ENCODE data around the gene KRT34.

The KRT34 gene

GRCh38 chr17:41369713-41370112 lies 12.4 kb downstream of the KRT34 start, which contains the start of gene KRT33B:
KRT33B (minus strand) TSS chr17:41369813; CDS start chr17:41369750, 63 bp downstream.
- Mint-ChIP-seq H3K27ac (no peak within 1 kb of the TSS), H3K4me3 (no peak within 1 kb of the TSS)
- TF ChIP-seq CTCF (IDR thresholded peaks at IDR 0.05), result no peak

GRCh38 chr17:41369023-41369422 lies 13.1 kb downstream of the KRT34 start:
- DNase-seq, result no peak
- Mint-ChIP-seq H3K27me3 (ENCODE audit: low read depth, poor library complexity) (peaks cover 8% of the 10 kb centered on the region), H3K9me3 (no peaks in the 10 kb centered on the region), H3K4me3 (no peak overlapping the region), H3K4me1 (no peaks in the 10 kb centered on the region), H3K27ac (no peak overlapping the region), H3K36me3 (ENCODE audit: low read depth) (no peaks in the 10 kb centered on the region)
- TF ChIP-seq CTCF (IDR thresholded peaks at IDR 0.05), result no peak

More at GRCh38 chr17:41369713-41370112, 12.4 kb downstream of the KRT34 start, which contains the start of gene KRT33B:
- no peaks in the 10 kb centered on the region for H3K36me3 Mint-ChIP-seq (ENCODE audit: low read depth)
- no peak for DNase-seq
- peaks cover 8% of the 10 kb centered on the region for H3K27me3 Mint-ChIP-seq (ENCODE audit: low read depth, poor library complexity)
- no peaks in the 10 kb centered on the region for H3K9me3 Mint-ChIP-seq
- no peaks in the 10 kb centered on the region for H3K4me1 Mint-ChIP-seq

- Mint-ChIP-seq H3K36me3 (ENCODE audit: low read depth) (no peaks in the 10 kb centered on the region), H3K4me3 (no peak overlapping the region), H3K4me1 (no peaks in the 10 kb centered on the region), H3K27ac (no peak overlapping the region), H3K27me3 (ENCODE audit: low read depth, poor library complexity) (peaks cover 8% of the 10 kb centered on the region), H3K9me3 (no peaks in the 10 kb centered on the region)
- no peak for DNase-seq
- TF ChIP-seq CTCF (IDR thresholded peaks at IDR 0.05), result no peak
Measured at GRCh38 chr17:41367426-41368075, 14.6 kb downstream of the KRT34 start.

- no peak overlapping the region for H3K27ac Mint-ChIP-seq
- no peaks in the 10 kb centered on the region for H3K9me3 Mint-ChIP-seq
- no peak for DNase-seq
- no peak overlapping the region for H3K4me3 Mint-ChIP-seq
- TF ChIP-seq CTCF (IDR thresholded peaks at IDR 0.05), result no peak
- peaks cover 16% of the 10 kb centered on the region for H3K27me3 Mint-ChIP-seq (ENCODE audit: low read depth, poor library complexity)
- no peaks in the 10 kb centered on the region for H3K4me1 Mint-ChIP-seq
- H3K36me3 Mint-ChIP-seq (ENCODE audit: low read depth), result no peaks in the 10 kb centered on the region
Measured at GRCh38 chr17:41366070-41366469, 16.0 kb downstream of the KRT34 start.

- no peak for TF ChIP-seq CTCF (IDR thresholded peaks at IDR 0.05)
- Mint-ChIP-seq H3K27me3 (ENCODE audit: low read depth, poor library complexity) (peaks cover 14% of the 10 kb centered on the region), H3K27ac (no peak overlapping the region), H3K4me3 (no peak overlapping the region), H3K4me1 (no peaks in the 10 kb centered on the region), H3K36me3 (ENCODE audit: low read depth) (no peaks in the 10 kb centered on the region), H3K9me3 (peaks cover 7% of the 10 kb centered on the region)
- DNase-seq, result no peak
Measured at GRCh38 chr17:41363881-41364280, 18.2 kb downstream of the KRT34 start.
